Panc1 (cell line): ENCODE results near the gene LRTM1. TPM values are rescaled to one million over a fixed set of nuclear protein-coding genes. Genes with fewer than 3 reads are reported as not detected.

ENCODE experiments used
- ATAC-seq: fragments of 200-7000 bp; cut with Tn5 transposase; 2 replicates; pipeline ENCODE4 v1.9.1; 2020; ENCODE audit warnings: mild to moderate bottlenecking, moderate library complexity
- BruUV-seq: library from RNA; stranded (reverse); fragments of 400-500 nt; replicated peaks from 2 replicates; lab custom pipeline; 2021; lab: Mats Ljungman, UMichigan
- CTCF ChIA-PET: fragments of 300-600 bp; sonication (Branson Sonifier 250); formaldehyde crosslinking; loops from one replicate; lab custom pipeline; 2022; ENCODE audit warnings: antibody characterized with exemption; lab: Charles Lee
- POLR2A ChIA-PET: fragments of 300-600 bp; sonication (Branson Sonifier 250); formaldehyde crosslinking; loops from one replicate; lab custom pipeline; 2022; ENCODE audit warnings: antibody characterized with exemption; lab: Charles Lee
- DNase-seq: peaks from one replicate; pipeline ENCODE4 v3.0.0-alpha.2; 2010; ENCODE audit warnings: low read depth, low spot score
- H3K27ac ChIP-seq: 2 replicates; pipeline ENCODE4 v1.5.1; 2011; ENCODE audit warnings: mild to moderate bottlenecking, low read length, inconsistent platforms
- H3K27me3 ChIP-seq: fragments of 200-500 bp; sonication (Bioruptor generic); 2 replicates; pipeline ENCODE4 v1.6.0; 2014; ENCODE audit warnings: low read length, inconsistent platforms; ENCODE audit not compliant: control insufficient read depth, insufficient read depth
- H3K36me3 ChIP-seq: fragments of 200-500 bp; sonication (Bioruptor generic); 2 replicates; pipeline ENCODE4 v1.5.1; 2014; ENCODE audit warnings: inconsistent platforms, mild to moderate bottlenecking, low read length, moderate library complexity; ENCODE audit not compliant: control insufficient read depth, insufficient read depth
- H3K4me1 ChIP-seq: 2 replicates; pipeline ENCODE4 v1.5.1; 2011; ENCODE audit warnings: inconsistent platforms, mild to moderate bottlenecking, low read length, moderate library complexity; ENCODE audit not compliant: control insufficient read depth, insufficient read depth
- H3K4me3 ChIP-seq, 2 experiments: 2 replicates each; pipeline ENCODE4 v1.5.1; 2011 to 2012; ENCODE audit warnings: low read depth in 2 of 2, low read length in 2 of 2, mild to moderate bottlenecking in 2 of 2, inconsistent platforms in 1 of 2, moderate library complexity in 1 of 2
- H3K9me3 ChIP-seq: fragments of 200-500 bp; sonication (Bioruptor generic); 2 replicates; pipeline ENCODE4 v1.5.1; 2014; ENCODE audit warnings: low read depth, mild to moderate bottlenecking, inconsistent platforms, low read length, moderate library complexity; ENCODE audit not compliant: control insufficient read depth, insufficient read depth
- POLR2AphosphoS5 ChIP-seq: IDR thresholded peaks from 2 replicates; pipeline ENCODE4 v1.6.1; 2012; ENCODE audit warnings: mild to moderate bottlenecking, low read depth, low read length, moderate library complexity
- REST ChIP-seq, 2 experiments: IDR thresholded peaks; 2 replicates each; pipeline ENCODE4 v1.6.1; 2011 to 2012; ENCODE audit warnings: low read depth in 2 of 2, control low read depth in 1 of 2, low read length in 1 of 2, mild to moderate bottlenecking in 1 of 2, moderate library complexity in 1 of 2; ENCODE audit not compliant: insufficient read depth in 1 of 2
- SIN3A ChIP-seq: IDR thresholded peaks from 2 replicates; pipeline ENCODE4 v1.6.1; 2012; ENCODE audit warnings: low read depth, mild to moderate bottlenecking, low read length, moderate library complexity, borderline replicate concordance; ENCODE audit not compliant: insufficient read depth
- TCF7L2 ChIP-seq: IDR thresholded peaks from 2 replicates; pipeline ENCODE4 v1.6.1; 2011; ENCODE audit warnings: mild to moderate bottlenecking, low read depth, low read length, inconsistent platforms
- in situ Hi-C: cut with HindIII; loops from 2 replicates; pipeline ENCODE4 v1.10.0; 2016; ENCODE audit warnings: low sequenced_read_pairs, low pct_unique_long_range_greater_than_20kb
- intact Hi-C: fragments of 100-400 bp; cut with micrococcal nuclease; formaldehyde crosslinking; loops from one replicate; pipeline ENCODE4 v1.10.0; 2022; ENCODE audit not compliant: unreplicated experiment
- total RNA-seq: library from RNA; stranded (reverse); gene quantifications from one replicate; pipeline ENCODE4 v1.2.1, GENCODE V29; 2021; ENCODE audit not compliant: unreplicated experiment
- TF ChIP-seq, protein P1 (sequence below): fragments of 450-650 bp; IDR thresholded peaks from 2 replicates; pipeline ENCODE4 v1.5.1; 2017; ENCODE audit warnings: mild to moderate bottlenecking

LRTM1 gene
- total RNA-seq, 1 experiment from 2014 or later = not detected

- DNase-seq = no peak
- ChIA-PET CTCF (no interaction called here), POLR2A (interaction anchor here (0.5 kb wide), 1 partner anchor 47 kb away, joined by 3 read pairs; no protein-coding TSS in a partner anchor)
- Histone ChIP-seq H3K27ac (no peak overlapping the region), H3K27me3 (no peaks in the 10 kb centered on the region), H3K4me3 (no peak overlapping the region), H3K36me3 (no peaks in the 10 kb centered on the region), H3K4me1 (no peaks in the 10 kb centered on the region; the same call in 1 of the 2 replicates), H3K9me3 (no peaks in the 10 kb centered on the region)
- TF ChIP-seq TCF7L2 = no peak
- no peak for TF ChIP-seq SIN3A
- TF ChIP-seq, protein P1, sequence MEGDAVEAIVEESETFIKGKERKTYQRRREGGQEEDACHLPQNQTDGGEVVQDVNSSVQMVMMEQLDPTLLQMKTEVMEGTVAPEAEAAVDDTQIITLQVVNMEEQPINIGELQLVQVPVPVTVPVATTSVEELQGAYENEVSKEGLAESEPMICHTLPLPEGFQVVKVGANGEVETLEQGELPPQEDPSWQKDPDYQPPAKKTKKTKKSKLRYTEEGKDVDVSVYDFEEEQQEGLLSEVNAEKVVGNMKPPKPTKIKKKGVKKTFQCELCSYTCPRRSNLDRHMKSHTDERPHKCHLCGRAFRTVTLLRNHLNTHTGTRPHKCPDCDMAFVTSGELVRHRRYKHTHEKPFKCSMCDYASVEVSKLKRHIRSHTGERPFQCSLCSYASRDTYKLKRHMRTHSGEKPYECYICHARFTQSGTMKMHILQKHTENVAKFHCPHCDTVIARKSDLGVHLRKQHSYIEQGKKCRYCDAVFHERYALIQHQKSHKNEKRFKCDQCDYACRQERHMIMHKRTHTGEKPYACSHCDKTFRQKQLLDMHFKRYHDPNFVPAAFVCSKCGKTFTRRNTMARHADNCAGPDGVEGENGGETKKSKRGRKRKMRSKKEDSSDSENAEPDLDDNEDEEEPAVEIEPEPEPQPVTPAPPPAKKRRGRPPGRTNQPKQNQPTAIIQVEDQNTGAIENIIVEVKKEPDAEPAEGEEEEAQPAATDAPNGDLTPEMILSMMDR = no peak
- no peak for TF ChIP-seq REST (IDR thresholded peaks at IDR 0.05; ENCODE audit: insufficient read depth in 1 of 2, low read depth in 2 of 2, low read length in 1 of 2)
- TF ChIP-seq POLR2AphosphoS5 = no peak
- BruUV-seq = no TSS peak
- in situ Hi-C loops = no loop called here
- peak; percentile 38; the same call in 1 of the 2 replicates for ATAC-seq
- intact Hi-C loops = no loop called here
Observed at GRCh38 chr3:54954022-54954421, 26.2 kb upstream of the LRTM1 start.

GRCh38 chr3:54951405-54951804, 23.5 kb upstream of the LRTM1 start:
- intact Hi-C loops = no loop called here
- ChIA-PET POLR2A (no interaction called here), CTCF (no interaction called here)
- no peak for DNase-seq
- Histone ChIP-seq H3K36me3 (no peaks in the 10 kb centered on the region), H3K27me3 (no peaks in the 10 kb centered on the region), H3K4me3 (no peak overlapping the region), H3K9me3 (no peaks in the 10 kb centered on the region), H3K4me1 (no peaks in the 10 kb centered on the region; the same call in 1 of the 2 replicates), H3K27ac (no peak overlapping the region)
- ATAC-seq = 0 out of 2 replicates have a peak, but pooled peaks have one; percentile 48
- BruUV-seq = no TSS peak
- TF ChIP-seq, protein P1 = no peak; the same call in 1 of the 2 replicates
- TF ChIP-seq SIN3A (no peak), TCF7L2 (no peak), REST (IDR thresholded peaks at IDR 0.05; ENCODE audit: insufficient read depth in 1 of 2, low read depth in 2 of 2, low read length in 1 of 2) (no peak), POLR2AphosphoS5 (no peak)
- in situ Hi-C loops = no loop called here
